DMS 273 (cell line): ENCODE measurements around the gene FUT6.
A peak's percentile ranks its signal among the peaks of the same experiment; 100 is the strongest.

Source experiments
- DNase-seq: peaks from one replicate; lab custom pipeline; 2025; ENCODE audit not compliant: unreplicated experiment; lab: John Stamatoyannopoulos, UW

Gene FUT6

DNA sequence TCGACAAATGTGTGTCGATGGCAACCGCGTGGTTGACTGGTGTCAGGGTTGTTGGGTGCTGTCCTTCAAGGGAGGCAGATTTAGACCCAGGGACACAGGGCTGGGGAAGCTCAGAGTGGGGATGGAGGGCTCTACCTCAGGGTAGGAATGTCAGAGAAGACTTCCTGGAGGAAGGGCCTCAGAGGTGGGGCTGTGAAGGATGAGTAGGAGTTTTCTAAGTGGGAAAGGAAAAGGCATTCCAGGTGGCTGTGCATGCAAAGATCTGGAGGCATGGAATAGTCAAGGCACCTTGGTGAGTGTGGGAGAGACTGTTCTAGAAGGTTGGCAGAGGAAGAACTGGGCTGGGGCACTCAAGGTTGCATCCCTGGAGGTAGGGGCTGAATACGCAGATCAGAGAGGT is 32.6 kb downstream of the FUT6 start:
- no peak for DNase-seq

GRCh38 chr19:5806133-5806489 is 33.4 kb downstream of the FUT6 start:
- no peak for DNase-seq

DNA sequence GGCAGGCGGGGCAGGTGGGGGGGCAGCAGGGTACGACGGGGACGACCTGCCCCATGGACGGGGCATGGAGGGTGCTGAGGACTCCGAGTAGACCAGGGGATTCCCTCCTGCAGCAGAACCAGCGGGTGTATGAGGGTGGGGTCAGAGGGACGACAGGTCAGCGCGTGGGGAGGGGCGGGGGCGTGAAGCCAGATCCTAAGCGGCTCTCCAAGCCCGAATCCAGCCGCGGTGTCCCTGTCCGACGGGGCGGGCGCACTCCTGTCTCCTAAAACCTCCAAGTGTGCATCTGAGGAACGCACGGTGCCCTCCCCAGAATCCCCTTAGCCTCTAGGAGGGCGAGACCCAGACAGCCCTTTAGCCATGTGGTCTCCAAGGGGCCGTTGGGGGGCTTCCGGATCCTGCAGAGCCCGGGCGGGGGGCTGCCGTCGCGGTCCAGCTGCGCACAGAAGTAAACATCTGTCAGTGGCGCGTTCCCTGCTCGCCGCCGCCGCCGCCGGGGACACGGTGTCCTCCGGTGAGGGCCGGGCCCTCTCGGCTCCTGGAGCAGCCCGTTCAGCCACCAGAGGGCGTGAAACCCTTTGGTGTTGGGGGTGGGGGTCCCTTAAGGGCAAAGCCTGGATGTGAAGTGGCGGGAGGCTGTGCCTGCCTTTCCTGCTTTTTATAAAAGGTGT is 33.9 kb downstream of the FUT6 start:
- peak; percentile 93 for DNase-seq

GRCh38 chr19:5804516-5805461 is 34.7 kb downstream of the FUT6 start, which contains the start of gene NRTN:
Gene NRTN, plus strand, starts transcription at chr19:5805067. Its CDS starts 19,099 bp downstream, at chr19:5824166.
- DNase-seq: peak; percentile 77

DNA sequence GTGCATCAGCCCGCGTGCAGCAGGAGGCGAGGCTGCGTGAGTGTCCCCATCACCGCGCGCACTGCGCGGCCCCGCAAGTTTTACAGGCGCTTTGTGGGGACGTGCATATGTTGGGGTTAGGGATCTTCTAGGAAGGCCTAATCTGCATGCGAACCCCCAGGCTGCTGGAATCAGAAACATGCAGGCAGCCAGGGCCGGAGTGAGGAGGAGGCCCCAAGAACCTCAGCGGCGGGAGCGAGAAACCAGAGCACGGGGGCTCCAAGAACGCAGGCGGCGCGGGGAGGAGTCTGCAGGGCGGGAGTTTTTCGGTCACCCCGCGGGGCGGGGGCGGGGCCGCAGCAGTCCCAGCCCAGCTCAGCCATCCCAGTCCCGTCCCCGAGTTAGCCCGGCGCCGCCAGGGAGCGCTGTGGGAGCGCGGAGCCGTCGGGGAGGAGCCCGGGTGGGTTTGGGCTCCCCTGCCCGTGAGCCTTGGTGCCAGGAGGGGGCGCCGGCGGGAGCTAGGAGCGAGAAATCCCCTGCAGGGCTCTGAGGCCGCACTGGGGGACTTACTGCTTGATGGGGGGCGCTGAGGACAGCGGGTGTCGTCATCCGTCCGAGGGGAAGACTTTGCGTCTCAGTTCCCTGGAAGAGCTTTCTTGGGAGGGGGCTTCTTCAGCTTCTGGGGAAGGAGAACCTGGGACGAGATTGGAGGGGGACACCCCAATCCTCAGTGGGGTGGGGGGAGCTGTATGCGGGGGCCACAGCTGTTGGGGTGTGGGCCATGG is 35.6 kb downstream of the FUT6 start:
- DNase-seq: peak; percentile 99

DNA sequence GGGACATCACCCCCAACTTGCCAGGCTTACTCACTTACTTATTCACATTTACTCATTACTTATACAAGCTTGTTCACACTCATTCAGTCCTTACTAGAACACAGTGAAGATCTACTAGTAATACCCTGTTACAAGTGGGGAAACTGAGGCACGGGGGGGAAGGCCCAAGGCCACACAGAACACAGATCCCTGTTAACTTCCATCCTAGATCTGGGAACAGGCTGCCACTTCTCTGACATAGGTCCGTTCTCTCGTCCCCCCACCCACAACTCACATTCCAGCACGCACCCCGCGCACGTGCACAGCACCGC is 36.1 kb downstream of the FUT6 start:
- DNase-seq: no peak

DNA sequence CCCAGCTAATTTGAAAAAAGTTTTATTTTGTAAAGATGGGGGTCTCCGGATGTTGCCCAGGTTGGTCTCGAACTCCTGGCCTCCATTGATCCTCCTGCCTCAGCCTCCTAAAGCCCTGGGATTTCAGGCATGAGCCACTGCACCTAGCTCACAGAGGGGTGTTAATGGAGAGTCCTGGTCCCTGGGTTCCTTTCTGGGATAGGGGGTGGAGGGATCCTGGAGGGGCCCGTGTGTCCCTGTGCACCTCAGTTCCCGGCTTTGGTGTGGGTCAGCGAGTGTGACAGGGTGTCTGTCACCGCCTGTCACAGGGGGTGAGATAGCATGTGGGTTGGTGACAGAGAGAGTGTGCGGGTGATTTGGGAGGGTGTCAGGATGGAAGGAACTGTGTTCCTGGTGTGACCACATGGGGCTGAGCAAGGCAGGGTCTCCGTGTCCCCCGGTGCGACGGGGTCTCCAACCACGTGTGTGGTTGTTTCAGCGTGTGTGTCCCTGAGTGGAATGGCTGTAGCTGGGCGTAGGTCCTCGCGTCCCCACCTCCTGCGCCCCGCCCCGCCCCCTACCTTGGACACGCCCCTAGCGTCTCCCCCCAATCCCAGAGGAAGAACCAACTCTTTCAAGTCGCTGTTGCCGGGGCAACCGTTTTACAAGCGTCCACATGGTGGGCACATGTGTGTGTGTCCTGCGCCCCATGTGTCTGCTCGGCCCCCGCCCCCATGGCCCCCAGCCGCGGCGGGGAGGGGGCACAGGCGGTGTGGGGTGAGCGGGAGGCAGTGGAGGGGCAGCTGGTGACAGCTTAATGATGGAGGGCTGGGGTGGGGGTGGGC is 37.5 kb downstream of the FUT6 start:
- peak; percentile 98 for DNase-seq

GRCh38 chr19:5800361-5801270 is 38.9 kb downstream of the FUT6 start:
- no peak for DNase-seq

- DNase-seq: peak; percentile 69
These were observed 40.0 kb downstream of the FUT6 start for GRCh38 chr19:5799247-5800241.

DNA sequence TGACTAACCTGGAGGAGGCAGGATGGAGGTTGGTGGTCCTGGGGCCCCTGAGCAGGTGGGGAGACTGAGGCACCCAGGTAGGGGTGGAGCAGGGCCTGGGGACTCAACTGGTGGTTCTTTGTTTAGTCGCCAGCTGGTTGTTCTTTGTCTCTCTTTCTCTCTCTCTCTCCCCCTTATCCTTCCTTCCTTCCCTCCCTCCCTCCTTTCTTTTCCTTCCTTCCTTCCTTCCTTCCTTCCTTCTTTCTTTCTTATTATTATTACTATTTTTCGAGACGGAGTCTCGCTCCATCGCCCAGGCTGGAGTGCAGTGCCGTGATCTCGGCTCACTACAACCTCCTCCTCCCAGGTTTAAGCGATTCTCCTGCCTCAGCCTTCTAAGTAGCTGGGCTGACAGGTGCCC is 41.3 kb downstream of the FUT6 start:
- no peak for DNase-seq

DNA sequence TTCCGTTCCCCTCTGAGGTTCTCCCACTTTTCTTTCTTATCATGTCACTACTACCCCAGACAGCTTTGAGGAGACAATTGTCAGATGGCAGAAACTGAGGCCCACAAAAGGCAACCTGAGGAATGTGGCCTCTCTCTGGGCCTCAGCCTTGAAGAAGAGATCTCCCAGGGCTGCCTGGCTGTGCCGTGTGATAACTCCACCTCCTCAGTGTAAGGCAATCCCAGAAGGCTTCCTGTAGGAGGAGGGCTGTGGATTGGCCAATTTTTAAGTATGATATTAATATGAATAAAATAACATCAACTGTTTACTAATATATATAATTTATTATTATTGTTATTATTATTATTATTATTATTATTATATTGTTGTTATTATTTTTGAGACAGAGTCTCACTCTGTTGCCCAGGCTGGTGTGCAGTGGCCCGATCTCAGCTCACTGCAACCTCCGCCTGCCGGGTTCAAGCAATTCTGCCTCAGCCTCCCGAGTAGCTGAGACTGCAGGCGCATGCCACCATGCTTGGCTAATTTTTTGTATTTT is 44.1 kb downstream of the FUT6 start:
- DNase-seq: no peak

DNA sequence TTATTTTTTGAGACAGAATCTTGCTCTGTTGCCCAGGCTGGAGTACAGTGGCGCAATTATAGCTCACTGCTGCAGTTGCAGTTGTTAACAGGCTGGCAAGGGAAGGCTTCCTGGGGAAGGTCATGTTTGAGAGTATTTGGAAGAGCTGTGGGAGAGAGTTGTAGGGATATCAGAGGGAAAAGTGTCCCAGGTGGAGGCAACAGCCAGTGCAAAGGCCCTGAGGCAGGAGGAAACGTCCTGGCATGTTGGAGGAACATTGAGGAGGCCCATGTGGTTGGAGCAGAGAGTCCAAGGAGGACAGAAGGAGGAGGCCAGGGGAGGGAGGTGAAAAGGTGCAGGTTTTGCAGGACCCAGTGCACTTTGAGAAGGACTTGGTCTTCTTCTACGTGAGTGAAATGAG is 46.3 kb downstream of the FUT6 start:
- no peak for DNase-seq

GRCh38 chr19:5792224-5792623 is 47.3 kb downstream of the FUT6 start:
- no peak for DNase-seq

DNA sequence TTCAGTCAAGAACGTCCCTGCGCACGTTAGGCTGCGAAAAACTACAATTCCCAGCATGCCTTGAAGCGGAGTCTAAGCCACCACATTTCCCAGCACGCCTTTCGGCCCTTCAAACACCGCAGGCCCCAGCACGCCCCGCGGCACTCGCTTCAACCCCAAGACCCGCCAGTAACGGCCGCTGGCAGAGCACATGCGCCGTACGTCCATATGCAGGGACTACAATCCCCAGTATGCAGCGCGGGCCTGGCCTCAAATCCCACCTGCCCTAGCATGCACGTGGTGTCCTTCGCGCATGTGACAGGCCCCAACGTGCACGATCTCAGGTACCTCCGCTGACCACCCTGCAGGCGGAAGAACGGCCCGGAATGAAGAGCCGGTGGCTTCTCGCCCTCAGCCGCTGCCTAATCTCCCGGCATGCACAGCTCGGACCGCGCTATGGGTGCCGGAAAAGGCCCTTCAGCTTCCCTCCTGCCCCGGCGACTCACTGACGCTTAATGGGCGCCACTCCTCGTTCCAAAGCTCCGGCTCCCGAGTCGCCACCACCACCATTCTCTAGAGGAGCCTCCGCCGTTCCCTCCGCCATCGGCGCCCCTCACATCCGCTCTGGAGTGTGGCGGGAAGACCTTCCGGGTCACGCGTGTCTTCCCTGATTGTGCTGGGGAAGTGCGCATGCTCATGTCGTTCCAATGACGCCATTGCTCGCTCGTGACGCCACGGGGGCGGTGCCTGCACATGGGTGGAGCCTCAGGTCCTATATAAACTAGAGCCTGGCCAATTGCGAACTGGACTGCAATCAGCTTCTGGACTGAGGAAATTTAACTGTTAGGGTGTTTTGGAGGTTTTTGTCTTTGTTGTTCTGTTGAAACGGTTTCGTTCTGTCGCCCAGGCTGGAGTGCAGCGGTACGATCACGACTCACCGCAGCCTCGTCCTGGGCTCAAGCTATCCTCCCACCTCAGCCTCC is 48.7 kb downstream of the FUT6 start, which contains the start of gene DUS3L:
DUS3L (minus strand) TSS at position 605 of the 962 bp plus-strand sequence; CDS start at position 583, 22 bp downstream.
- DNase-seq: peak; percentile 99

GRCh38 chr19:5789886-5790558 is 49.5 kb downstream of the FUT6 start:
- no peak for DNase-seq

DNA sequence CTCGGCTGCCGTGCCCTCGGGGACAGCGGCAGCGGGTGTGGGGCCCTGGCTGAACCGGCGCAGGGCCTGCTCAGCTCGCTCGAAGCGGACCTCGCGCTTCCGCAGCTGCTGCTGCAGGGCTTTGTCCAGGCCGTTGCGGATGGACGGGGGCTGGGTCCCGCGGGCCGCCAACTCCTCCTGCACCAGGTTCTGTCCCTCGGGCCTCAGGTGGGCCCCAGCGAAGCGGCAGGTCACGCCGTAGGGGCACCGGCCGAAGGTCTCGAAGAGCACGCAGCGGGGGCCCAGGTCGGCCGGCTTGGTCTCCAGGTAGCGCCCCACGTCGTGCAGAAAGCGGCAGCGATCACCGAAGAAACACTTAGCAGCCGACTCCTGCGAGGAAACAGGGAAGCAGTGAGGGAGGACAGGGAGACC is 50.1 kb downstream of the FUT6 start:
- no peak for DNase-seq
